HepG2 (cell line): ENCODE results near the gene LCN12. TPM values are rescaled to one million over a fixed set of nuclear protein-coding genes. Genes with fewer than 3 reads are reported as not detected.

Experiments
- CSRNP2 ChIP-seq: sonication (generic); formaldehyde crosslinking; conservative IDR thresholded peaks from 2 replicates; pipeline ENCODE4 v1.8.0; 2022; ENCODE audit warnings: low read depth, missing genetic modification reagents
- ERF ChIP-seq: IDR thresholded peaks from 2 replicates; pipeline ENCODE4 v1.6.1; 2018; ENCODE audit warnings: missing biosample characterization, missing genetic modification reagents
- HBP1 ChIP-seq: IDR thresholded peaks from 2 replicates; pipeline ENCODE4 v1.6.1; 2016; ENCODE audit warnings: low read depth, control low read depth
- KLF11 ChIP-seq: IDR thresholded peaks from 2 replicates; pipeline ENCODE4 v1.6.1; 2016; ENCODE audit warnings: missing compliant biosample characterization
- KMT2A ChIP-seq: sonication (generic); formaldehyde crosslinking; IDR thresholded peaks from 2 replicates; pipeline ENCODE4 v1.4.0; 2020; ENCODE audit warnings: missing genetic modification reagents
- MTA1 ChIP-seq: sonication (generic); formaldehyde crosslinking; IDR thresholded peaks from 2 replicates; pipeline ENCODE4 v1.4.0; 2020; ENCODE audit warnings: missing genetic modification reagents, mild to moderate bottlenecking, borderline replicate concordance
- POLR2A ChIP-seq, 2 experiments: IDR thresholded peaks; 2 replicates each; pipeline ENCODE4 v1.6.1; 2011; ENCODE audit warnings: low read depth in 2 of 2, low read length in 2 of 2, mild to moderate bottlenecking in 1 of 2, moderate library complexity in 1 of 2; ENCODE audit not compliant: insufficient read depth in 1 of 2
- SP1 ChIP-seq, 2 experiments: fragments of 450-650 bp in 1 of 2; sonication (generic) in 1 of 2; formaldehyde crosslinking in 1 of 2; IDR thresholded peaks; 2 replicates each; pipeline versions ENCODE4 v1.4.0 to v1.6.1; 2016 to 2020; ENCODE audit warnings: missing genetic modification reagents in 1 of 2
- SRF ChIP-seq: IDR thresholded peaks from 2 replicates; pipeline ENCODE4 v1.6.1; 2011; ENCODE audit warnings: mild to moderate bottlenecking, low read depth, low read length, moderate library complexity
- TCF12 ChIP-seq, 2 experiments: fragments of 450-650 bp in 1 of 2; sonication (generic) in 1 of 2; formaldehyde crosslinking in 1 of 2; IDR thresholded peaks; 2 replicates each; pipeline versions ENCODE4 v1.6.1 to v1.8.0; 2017 to 2022; ENCODE audit warnings: antibody characterized with exemption in 1 of 2, mild to moderate bottlenecking in 1 of 2, missing genetic modification reagents in 1 of 2, moderate library complexity in 1 of 2
- ZBTB7B ChIP-seq: sonication (generic); formaldehyde crosslinking; IDR thresholded peaks from 2 replicates; pipeline ENCODE4 v1.4.0; 2020; ENCODE audit warnings: missing genetic modification reagents
- ZNF10 ChIP-seq: sonication (generic); formaldehyde crosslinking; IDR thresholded peaks from 2 replicates; pipeline ENCODE4 v1.4.0; 2020; ENCODE audit warnings: mild to moderate bottlenecking, low read depth, missing genetic modification reagents, borderline replicate concordance
- ZNF124 ChIP-seq: sonication (generic); formaldehyde crosslinking; IDR thresholded peaks from 2 replicates; pipeline ENCODE4 v1.4.0; 2020; ENCODE audit warnings: missing genetic modification reagents
- ZNF34 ChIP-seq: sonication (generic); formaldehyde crosslinking; IDR thresholded peaks from 2 replicates; pipeline ENCODE4 v1.4.0; 2020; ENCODE audit warnings: mild to moderate bottlenecking, missing genetic modification reagents, borderline replicate concordance
- ZNF530 ChIP-seq: sonication (generic); formaldehyde crosslinking; IDR thresholded peaks from 2 replicates; pipeline ENCODE4 v1.5.0; 2020; ENCODE audit warnings: low read depth, mild to moderate bottlenecking, missing genetic modification reagents
- ZNF556 ChIP-seq: sonication (generic); formaldehyde crosslinking; IDR thresholded peaks from 2 replicates; pipeline ENCODE4 v1.4.0; 2020; ENCODE audit warnings: mild to moderate bottlenecking, missing genetic modification reagents, borderline replicate concordance
- ZSCAN29 ChIP-seq: sonication (generic); formaldehyde crosslinking; conservative IDR thresholded peaks from 2 replicates; pipeline ENCODE4 v1.4.0; 2020; ENCODE audit warnings: mild to moderate bottlenecking, missing genetic modification reagents
- polyA plus RNA-seq, 8 experiments: library from polyadenylated mRNA; depleted of rRNA in 3 of 8; stranded (reverse) in 7 of 8; unstranded in 1 of 8; fragments of >200 nt; fragmentation: Illumina TruSeq in 4 of 8; extraction: Trizol in 4 of 8; gene quantifications; 2 replicates each; pipeline versions ENCODE4 v1.2.1 to v1.2.3, GENCODE V29; 2011 to 2016; ENCODE audit warnings: low read depth in 4 of 8, missing spikeins in 1 of 8, mixed read lengths in 1 of 8; ENCODE audit not compliant: insufficient read depth in 1 of 8
- total RNA-seq, 5 experiments: library from RNA; depleted of rRNA; stranded (reverse); fragments of >200 nt; fragmentation: Illumina TruSeq; extraction: Trizol; gene quantifications; 2 replicates each; pipeline ENCODE4 v1.2.3, GENCODE V29; 2016; ENCODE audit warnings: low read depth in 1 of 5
- TF ChIP-seq, protein P1 (sequence below): sonication (generic); formaldehyde crosslinking; IDR thresholded peaks from 2 replicates; pipeline ENCODE4 v1.5.0; 2020; ENCODE audit warnings: mild to moderate bottlenecking, low read depth, missing genetic modification reagents, borderline replicate concordance
- TF ChIP-seq, protein P2 (sequence below): sonication (generic); formaldehyde crosslinking; IDR thresholded peaks from 2 replicates; pipeline ENCODE4 v1.4.0; 2020; ENCODE audit warnings: mild to moderate bottlenecking, missing genetic modification reagents
- TF ChIP-seq, protein P3 (sequence below): sonication (generic); formaldehyde crosslinking; IDR thresholded peaks from 2 replicates; pipeline ENCODE4 v1.4.0; 2020; ENCODE audit warnings: missing genetic modification reagents, borderline replicate concordance

The LCN12 gene
- total and polyA plus RNA-seq, 2 of the 13 experiments (the other 11 are each of a cell fraction or from before 2014, with no cell fraction given): 3.4 to 6.9 TPM

DNA sequence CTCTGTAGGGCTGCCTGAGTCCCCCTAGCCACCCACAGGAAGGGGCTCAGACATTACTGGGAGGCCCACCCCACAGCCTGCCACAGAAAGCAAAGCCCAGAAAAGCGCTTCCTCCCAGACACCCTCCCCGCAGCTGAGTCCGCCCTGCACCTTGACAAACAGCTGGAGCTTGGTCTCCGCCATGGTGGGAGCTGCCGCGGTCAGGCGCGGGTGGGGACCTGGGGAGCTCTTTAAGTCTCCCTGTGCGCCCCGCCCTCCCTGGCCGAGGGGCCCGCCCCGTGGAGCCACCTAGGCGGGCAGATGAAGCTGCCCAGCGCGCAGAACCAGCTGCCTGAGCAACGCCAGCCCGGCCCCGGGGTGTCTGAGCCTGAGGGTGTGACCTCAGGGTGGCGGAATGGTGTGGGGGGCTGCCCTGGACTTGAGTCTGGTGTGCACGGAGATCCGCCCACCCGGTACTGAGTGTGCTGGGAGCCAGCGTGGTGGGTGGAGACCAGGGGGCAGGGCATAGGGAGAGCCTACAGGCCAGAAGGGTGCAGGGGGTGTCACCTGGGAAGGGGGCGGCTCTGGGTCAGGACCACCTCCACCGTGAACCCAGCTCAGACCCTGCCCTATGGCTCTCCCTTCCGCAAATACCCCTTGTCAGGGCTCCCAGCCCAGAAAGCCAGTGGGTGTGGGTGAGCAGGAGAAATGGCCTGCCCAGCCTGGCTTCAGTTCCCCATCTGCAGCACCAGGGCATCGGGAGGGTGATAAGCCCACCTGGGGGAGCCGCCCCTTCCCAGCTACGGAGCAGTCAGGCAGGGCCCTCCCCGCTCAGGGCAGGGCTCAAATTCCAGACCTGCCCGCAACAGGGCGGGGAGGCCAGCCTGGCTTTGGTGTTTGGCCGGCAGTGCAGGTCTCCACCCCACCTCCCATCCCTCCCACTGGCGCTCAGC, 44.6 kb downstream of the LCN12 start, which contains the start of gene CLIC3 (continued):
- no peak for TF ChIP-seq KLF11 (CRISPR knock-in tag)
- peak; percentile 48; the same call in 1 of the 2 replicates for TF ChIP-seq ZNF34
- TF ChIP-seq TCF12 (IDR thresholded peaks at IDR 0.05): no peak
- TF ChIP-seq TCF12 (CRISPR knock-in tag; IDR thresholded peaks at IDR 0.05): peak; percentile 28; the same call in 1 of the 2 replicates
- TF ChIP-seq ZNF124 (CRISPR knock-in tag): no peak
- TF ChIP-seq, protein P1, sequence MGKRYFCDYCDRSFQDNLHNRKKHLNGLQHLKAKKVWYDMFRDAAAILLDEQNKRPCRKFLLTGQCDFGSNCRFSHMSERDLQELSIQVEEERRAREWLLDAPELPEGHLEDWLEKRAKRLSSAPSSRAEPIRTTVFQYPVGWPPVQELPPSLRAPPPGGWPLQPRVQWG (CRISPR knock-in tag): no peak
- peak in 1 of 2 experiments; percentile 48; a peak in 1 of 4 replicates for TF ChIP-seq POLR2A (IDR thresholded peaks at IDR 0.05; ENCODE audit: insufficient read depth in 1 of 2, low read depth in 2 of 2, low read length in 2 of 2)
- no peak for TF ChIP-seq SP1 (IDR thresholded peaks at IDR 0.05)
- TF ChIP-seq SP1 (CRISPR knock-in tag; IDR thresholded peaks at IDR 0.05): 0 out of 2 replicates have a peak, but pooled peaks have one; percentile 8
- no peak for TF ChIP-seq SRF
- no peak for TF ChIP-seq ZNF10 (CRISPR knock-in tag)
- peak; percentile 87 for TF ChIP-seq ZBTB7B (CRISPR knock-in tag)
- no peak for TF ChIP-seq ZNF530 (CRISPR knock-in tag)
- TF ChIP-seq, protein P2, sequence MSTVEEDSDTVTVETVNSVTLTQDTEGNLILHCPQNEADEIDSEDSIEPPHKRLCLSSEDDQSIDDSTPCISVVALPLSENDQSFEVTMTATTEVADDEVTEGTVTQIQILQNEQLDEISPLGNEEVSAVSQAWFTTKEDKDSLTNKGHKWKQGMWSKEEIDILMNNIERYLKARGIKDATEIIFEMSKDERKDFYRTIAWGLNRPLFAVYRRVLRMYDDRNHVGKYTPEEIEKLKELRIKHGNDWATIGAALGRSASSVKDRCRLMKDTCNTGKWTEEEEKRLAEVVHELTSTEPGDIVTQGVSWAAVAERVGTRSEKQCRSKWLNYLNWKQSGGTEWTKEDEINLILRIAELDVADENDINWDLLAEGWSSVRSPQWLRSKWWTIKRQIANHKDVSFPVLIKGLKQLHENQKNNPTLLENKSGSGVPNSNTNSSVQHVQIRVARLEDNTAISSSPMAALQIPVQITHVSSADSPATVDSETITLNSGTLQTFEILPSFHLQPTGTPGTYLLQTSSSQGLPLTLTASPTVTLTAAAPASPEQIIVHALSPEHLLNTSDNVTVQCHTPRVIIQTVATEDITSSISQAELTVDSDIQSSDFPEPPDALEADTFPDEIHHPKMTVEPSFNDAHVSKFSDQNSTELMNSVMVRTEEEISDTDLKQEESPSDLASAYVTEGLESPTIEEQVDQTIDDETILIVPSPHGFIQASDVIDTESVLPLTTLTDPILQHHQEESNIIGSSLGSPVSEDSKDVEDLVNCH (CRISPR knock-in tag): no peak
- peak; percentile 30 for TF ChIP-seq ERF (CRISPR knock-in tag)
- TF ChIP-seq KMT2A: 0 out of 2 replicates have a peak, but pooled peaks have one; percentile 14
- 0 out of 2 replicates have a peak, but pooled peaks have one; percentile 13 for TF ChIP-seq HBP1 (CRISPR knock-in tag)
- no peak; the same call in 1 of the 2 replicates for TF ChIP-seq ZNF556 (CRISPR knock-in tag)
- no peak for TF ChIP-seq CSRNP2
- TF ChIP-seq MTA1 (CRISPR knock-in tag): peak; percentile 22; the same call in 1 of the 2 replicates
- TF ChIP-seq, protein P3, sequence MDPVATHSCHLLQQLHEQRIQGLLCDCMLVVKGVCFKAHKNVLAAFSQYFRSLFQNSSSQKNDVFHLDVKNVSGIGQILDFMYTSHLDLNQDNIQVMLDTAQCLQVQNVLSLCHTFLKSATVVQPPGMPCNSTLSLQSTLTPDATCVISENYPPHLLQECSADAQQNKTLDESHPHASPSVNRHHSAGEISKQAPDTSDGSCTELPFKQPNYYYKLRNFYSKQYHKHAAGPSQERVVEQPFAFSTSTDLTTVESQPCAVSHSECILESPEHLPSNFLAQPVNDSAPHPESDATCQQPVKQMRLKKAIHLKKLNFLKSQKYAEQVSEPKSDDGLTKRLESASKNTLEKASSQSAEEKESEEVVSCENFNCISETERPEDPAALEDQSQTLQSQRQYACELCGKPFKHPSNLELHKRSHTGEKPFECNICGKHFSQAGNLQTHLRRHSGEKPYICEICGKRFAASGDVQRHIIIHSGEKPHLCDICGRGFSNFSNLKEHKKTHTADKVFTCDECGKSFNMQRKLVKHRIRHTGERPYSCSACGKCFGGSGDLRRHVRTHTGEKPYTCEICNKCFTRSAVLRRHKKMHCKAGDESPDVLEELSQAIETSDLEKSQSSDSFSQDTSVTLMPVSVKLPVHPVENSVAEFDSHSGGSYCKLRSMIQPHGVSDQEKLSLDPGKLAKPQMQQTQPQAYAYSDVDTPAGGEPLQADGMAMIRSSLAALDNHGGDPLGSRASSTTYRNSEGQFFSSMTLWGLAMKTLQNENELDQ (CRISPR knock-in tag): no peak
- TF ChIP-seq ZSCAN29 (CRISPR knock-in tag): no peak
